H9 (cell line): ENCODE results near the gene ZNF133. TPM values are rescaled to one million over a fixed set of nuclear protein-coding genes. Genes with fewer than 3 reads are reported as not detected.

Experiments used
- DNase-seq: peaks from one replicate; pipeline ENCODE4 v3.0.0-alpha.2; 2017
- H2AFZ ChIP-seq: one replicate; pipeline ENCODE4 v1.6.1; 2013; ENCODE audit warnings: mild to moderate bottlenecking, low read length, control low read depth, moderate library complexity
- H2AK5ac ChIP-seq: 2 replicates; pipeline ENCODE4 v1.6.1; 2013; ENCODE audit warnings: low read length, control low read depth, mixed read lengths; ENCODE audit not compliant: insufficient read length
- H2BK120ac ChIP-seq: one replicate; pipeline ENCODE4 v1.6.1; 2013; ENCODE audit warnings: low read depth, mild to moderate bottlenecking, low read length, control low read depth, inconsistent platforms; ENCODE audit not compliant: poor library complexity, severe bottlenecking
- H2BK12ac ChIP-seq: 2 replicates; pipeline ENCODE4 v1.6.1; 2013; ENCODE audit warnings: low read length, control low read depth, mixed read lengths, low read depth; ENCODE audit not compliant: insufficient read length
- H2BK15ac ChIP-seq: 2 replicates; pipeline ENCODE4 v1.6.1; 2013; ENCODE audit warnings: low read depth, low read length, control low read depth
- H2BK20ac ChIP-seq: one replicate; pipeline ENCODE4 v1.6.1; 2013; ENCODE audit warnings: low read depth, mild to moderate bottlenecking, low read length, control low read depth, inconsistent platforms; ENCODE audit not compliant: poor library complexity, severe bottlenecking
- H2BK5ac ChIP-seq: 2 replicates; pipeline ENCODE4 v1.6.1; 2013; ENCODE audit warnings: low read length, control low read depth, mixed read lengths; ENCODE audit not compliant: insufficient read length
- H3K14ac ChIP-seq: 2 replicates; pipeline ENCODE4 v1.6.1; 2013; ENCODE audit warnings: low read length, control low read depth; ENCODE audit not compliant: insufficient read depth
- H3K18ac ChIP-seq: 2 replicates; pipeline ENCODE4 v1.6.1; 2013; ENCODE audit warnings: low read depth, mild to moderate bottlenecking, mixed read lengths, low read length, control low read depth; ENCODE audit not compliant: insufficient read length
- H3K23ac ChIP-seq: 2 replicates; pipeline ENCODE4 v1.6.1; 2013; ENCODE audit warnings: low read length, control low read depth, mixed read lengths, low read depth; ENCODE audit not compliant: insufficient read length
- H3K23me2 ChIP-seq: 2 replicates; pipeline ENCODE4 v1.6.1; 2013; ENCODE audit warnings: low read depth, mild to moderate bottlenecking, mixed read lengths, low read length, control low read depth; ENCODE audit not compliant: insufficient read length, poor library complexity, severe bottlenecking
- H3K27ac ChIP-seq: 2 replicates; pipeline ENCODE4 v1.5.1; 2013; ENCODE audit warnings: low read length, control low read depth, mixed read lengths, low read depth; ENCODE audit not compliant: insufficient read length
- H3K27me3 ChIP-seq: 2 replicates; pipeline ENCODE4 v1.6.1; 2013; ENCODE audit warnings: low read length, control low read depth, inconsistent platforms; ENCODE audit not compliant: insufficient read depth
- H3K4ac ChIP-seq: 2 replicates; pipeline ENCODE4 v1.6.1; 2013; ENCODE audit warnings: low read depth, mild to moderate bottlenecking, control low read depth, inconsistent platforms, low read length, moderate library complexity
- H3K4me1 ChIP-seq: 2 replicates; pipeline ENCODE4 v1.6.1; 2013; ENCODE audit warnings: low read length, control low read depth, inconsistent platforms; ENCODE audit not compliant: insufficient read depth
- H3K4me2 ChIP-seq: 2 replicates; pipeline ENCODE4 v1.6.1; 2013; ENCODE audit warnings: low read length, control low read depth, mixed read lengths; ENCODE audit not compliant: insufficient read length, insufficient read depth
- H3K56ac ChIP-seq: 2 replicates; pipeline ENCODE4 v1.6.1; 2013; ENCODE audit warnings: low read depth, mild to moderate bottlenecking, mixed read lengths, low read length, control low read depth; ENCODE audit not compliant: insufficient read length
- H3K79me1 ChIP-seq: 2 replicates; pipeline ENCODE4 v1.6.1; 2013; ENCODE audit warnings: low read depth, mild to moderate bottlenecking, moderate library complexity, low read length, control low read depth, inconsistent platforms; ENCODE audit not compliant: insufficient read depth, poor library complexity, severe bottlenecking
- H3K79me2 ChIP-seq: 2 replicates; pipeline ENCODE4 v1.6.1; 2013; ENCODE audit warnings: low read length, control low read depth, inconsistent platforms; ENCODE audit not compliant: insufficient read depth
- H3K9ac ChIP-seq: 2 replicates; pipeline ENCODE4 v1.6.1; 2013; ENCODE audit warnings: low read length, control low read depth, mixed read lengths; ENCODE audit not compliant: insufficient read length; ENCODE audit errors: extremely low read depth
- H3K9me3 ChIP-seq: one replicate; pipeline ENCODE4 v1.6.1; 2013; ENCODE audit warnings: low read depth, low read length, inconsistent platforms; ENCODE audit not compliant: control insufficient read depth
- H3T11ph ChIP-seq: one replicate; pipeline ENCODE4 v1.6.1; 2013; ENCODE audit warnings: mild to moderate bottlenecking, low read length, control low read depth, inconsistent platforms
- H4K20me1 ChIP-seq: one replicate; pipeline ENCODE4 v1.6.1; 2013; ENCODE audit not compliant: control insufficient read depth, insufficient read length, insufficient read depth
- H4K5ac ChIP-seq: 2 replicates; pipeline ENCODE4 v1.6.1; 2013; ENCODE audit warnings: low read depth, mild to moderate bottlenecking, mixed read lengths, low read length, control low read depth; ENCODE audit not compliant: insufficient read length
- H4K8ac ChIP-seq: replicated peaks from 2 replicates; pipeline ENCODE4 v1.6.1; 2013; ENCODE audit warnings: low read length, control low read depth, mixed read lengths, low read depth; ENCODE audit not compliant: insufficient read length
- H4K91ac ChIP-seq: 2 replicates; pipeline ENCODE4 v1.6.1; 2013; ENCODE audit warnings: low read depth, mild to moderate bottlenecking, moderate library complexity, mixed read lengths, low read length, control low read depth; ENCODE audit not compliant: insufficient read length
- H3K27ac Mint-ChIP-seq, 3 experiments: 2 replicates in 2 of 3; 3 replicates in 1 of 3; pipeline ENCODE4 v1.8.0; 2020 to 2021; ENCODE audit warnings: mixed read lengths in 3 of 3, mild to moderate bottlenecking in 1 of 3, moderate library complexity in 1 of 3
- H3K27me3 Mint-ChIP-seq: 2 replicates; pipeline ENCODE4 v1.8.0; 2021; ENCODE audit warnings: low read depth, mild to moderate bottlenecking, moderate library complexity, mixed read lengths
- H3K36me3 Mint-ChIP-seq, 3 experiments: 2 replicates in 2 of 3; 3 replicates in 1 of 3; pipeline ENCODE4 v1.8.0; 2020 to 2021; ENCODE audit warnings: low read depth in 3 of 3, mixed read lengths in 3 of 3; ENCODE audit not compliant: insufficient read depth in 1 of 3
- H3K4me1 Mint-ChIP-seq, 2 experiments: 2 replicates each; pipeline ENCODE4 v1.8.0; 2020; ENCODE audit warnings: mixed read lengths in 2 of 2
- H3K4me3 Mint-ChIP-seq, 2 experiments: 2 replicates in 1 of 2; 3 replicates in 1 of 2; pipeline ENCODE4 v1.8.0; 2020 to 2021; ENCODE audit warnings: mild to moderate bottlenecking in 2 of 2, mixed read lengths in 2 of 2, moderate library complexity in 1 of 2
- H3K9me3 Mint-ChIP-seq, 2 experiments: 2 replicates in 1 of 2; 3 replicates in 1 of 2; pipeline ENCODE4 v1.8.0; 2020; ENCODE audit warnings: mild to moderate bottlenecking in 2 of 2, mixed read lengths in 2 of 2, moderate library complexity in 1 of 2
- WGBS: extraction: QIAGEN DNeasy Blood & Tissue Kit; methylation state at CpG from one replicate; pipeline ENCODE4 v1.1.7; 2013; ENCODE audit warnings: missing lambda C conversion rate, low lambda C conversion rate, mixed read lengths; ENCODE audit not compliant: insufficient read length; ENCODE audit errors: extremely low coverage; 5-methylcytosine and 5-hydroxymethylcytosine counted together
- total RNA-seq: library from RNA; stranded (reverse); gene quantifications from 2 replicates; pipeline ENCODE4 v1.2.1, GENCODE V29; 2021
- TF ChIP-seq, protein P1 (sequence below): fragments of 200-600 bp; sonication (generic); conservative IDR thresholded peaks from 3 replicates; pipeline ENCODE4 v1.8.0; 2021; ENCODE audit warnings: antibody characterized with exemption, mild to moderate bottlenecking

The ZNF133 gene
- total RNA-seq, 1 experiment from 2014 or later = 11.0 TPM

DNA sequence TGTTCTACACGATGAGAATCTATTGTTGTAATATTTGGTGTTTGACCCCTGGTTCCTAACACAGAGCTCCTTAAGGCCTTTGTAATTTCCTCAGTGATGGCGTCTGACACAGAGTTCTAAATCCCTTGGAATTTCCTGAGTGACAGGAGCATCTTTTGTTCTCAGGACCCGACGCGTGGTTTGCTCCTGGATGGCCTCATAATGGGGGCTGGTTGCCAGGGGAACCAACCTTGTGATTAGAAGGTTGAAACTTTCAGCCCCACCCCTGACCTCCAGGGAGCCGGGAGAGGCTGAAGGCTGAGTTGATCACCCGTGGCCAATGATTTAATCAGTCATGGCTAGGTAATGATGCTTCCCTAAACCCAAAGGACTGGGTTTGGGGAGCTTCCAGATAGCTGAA is 20.5 kb upstream of the ZNF133 start:
- no peak overlapping the region for H3K4ac ChIP-seq
- no peaks in the 10 kb centered on the region for H4K20me1 ChIP-seq
- no peak for DNase-seq
- H2BK12ac ChIP-seq = no peak overlapping the region
- H3K4me1 ChIP-seq = no peaks in the 10 kb centered on the region; the same call in 1 of the 2 replicates
- TF ChIP-seq, protein P1, sequence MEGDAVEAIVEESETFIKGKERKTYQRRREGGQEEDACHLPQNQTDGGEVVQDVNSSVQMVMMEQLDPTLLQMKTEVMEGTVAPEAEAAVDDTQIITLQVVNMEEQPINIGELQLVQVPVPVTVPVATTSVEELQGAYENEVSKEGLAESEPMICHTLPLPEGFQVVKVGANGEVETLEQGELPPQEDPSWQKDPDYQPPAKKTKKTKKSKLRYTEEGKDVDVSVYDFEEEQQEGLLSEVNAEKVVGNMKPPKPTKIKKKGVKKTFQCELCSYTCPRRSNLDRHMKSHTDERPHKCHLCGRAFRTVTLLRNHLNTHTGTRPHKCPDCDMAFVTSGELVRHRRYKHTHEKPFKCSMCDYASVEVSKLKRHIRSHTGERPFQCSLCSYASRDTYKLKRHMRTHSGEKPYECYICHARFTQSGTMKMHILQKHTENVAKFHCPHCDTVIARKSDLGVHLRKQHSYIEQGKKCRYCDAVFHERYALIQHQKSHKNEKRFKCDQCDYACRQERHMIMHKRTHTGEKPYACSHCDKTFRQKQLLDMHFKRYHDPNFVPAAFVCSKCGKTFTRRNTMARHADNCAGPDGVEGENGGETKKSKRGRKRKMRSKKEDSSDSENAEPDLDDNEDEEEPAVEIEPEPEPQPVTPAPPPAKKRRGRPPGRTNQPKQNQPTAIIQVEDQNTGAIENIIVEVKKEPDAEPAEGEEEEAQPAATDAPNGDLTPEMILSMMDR = no peak
- WGBS = no CpG with 5 or more reads among the region's 7 CpGs
- H4K8ac ChIP-seq = no peak overlapping the region
- H4K91ac ChIP-seq = no peak overlapping the region
- H3K56ac ChIP-seq = no peak overlapping the region
- Mint-ChIP-seq H3K4me1 (peaks cover 8 to 13% of the 10 kb centered on the region in 2 experiments), H3K4me3 (no peak overlapping the region), H3K36me3 (no peaks in the 10 kb centered on the region), H3K27me3 (peaks cover 14% of the 10 kb centered on the region), H3K27ac (no peak overlapping the region; a peak in 1 of 7 replicates), H3K9me3 (no peaks in the 10 kb centered on the region)
- H3K23me2 ChIP-seq = no peaks in the 10 kb centered on the region
- H4K5ac ChIP-seq = no peak overlapping the region
- no peak overlapping the region for H3T11ph ChIP-seq
- H2BK20ac ChIP-seq = no peak overlapping the region
- no peak overlapping the region for H2BK120ac ChIP-seq
- no peak overlapping the region for H3K4me2 ChIP-seq
- H3K18ac ChIP-seq = no peak overlapping the region
- no peak overlapping the region for H2AFZ ChIP-seq
- H2BK5ac ChIP-seq = no peak overlapping the region
- no peak overlapping the region for H3K27ac ChIP-seq
- no peaks in the 10 kb centered on the region for H3K79me1 ChIP-seq
- H3K27me3 ChIP-seq = no peaks in the 10 kb centered on the region
- no peak overlapping the region for H3K14ac ChIP-seq
- no peaks in the 10 kb centered on the region for H3K79me2 ChIP-seq
- no peaks in the 10 kb centered on the region for H3K9me3 ChIP-seq
- no peak overlapping the region for H3K23ac ChIP-seq
- no peak overlapping the region for H2BK15ac ChIP-seq
- no peak overlapping the region for H2AK5ac ChIP-seq
- no peak overlapping the region for H3K9ac ChIP-seq
